Endothelial cell (in vitro differentiated cells): Measurements from ENCODE around the gene ADARB2. TPM values are rescaled to one million over a fixed set of nuclear protein-coding genes. Genes with fewer than 3 reads are reported as not detected.

Experiments
- DNase-seq: peaks from one replicate; pipeline ENCODE4 v3.0.0; 2021; ENCODE audit warnings: low spot score
- H3K27ac Mint-ChIP-seq: one replicate; pipeline ENCODE4 v1.8.0; 2021; ENCODE audit warnings: mixed read lengths, inconsistent platforms; ENCODE audit not compliant: unreplicated experiment
- H3K27me3 Mint-ChIP-seq: one replicate; pipeline ENCODE4 v1.8.0; 2021; ENCODE audit warnings: mild to moderate bottlenecking, moderate library complexity, mixed read lengths, inconsistent platforms; ENCODE audit not compliant: unreplicated experiment
- H3K36me3 Mint-ChIP-seq: one replicate; pipeline ENCODE4 v1.8.0; 2021; ENCODE audit warnings: mild to moderate bottlenecking, low read depth, mixed read lengths, inconsistent platforms; ENCODE audit not compliant: unreplicated experiment
- H3K4me1 Mint-ChIP-seq: one replicate; pipeline ENCODE4 v1.8.0; 2021; ENCODE audit warnings: mild to moderate bottlenecking, mixed read lengths, inconsistent platforms; ENCODE audit not compliant: unreplicated experiment
- H3K4me3 Mint-ChIP-seq: one replicate; pipeline ENCODE4 v1.8.0; 2021; ENCODE audit warnings: mild to moderate bottlenecking, mixed read lengths, inconsistent platforms; ENCODE audit not compliant: unreplicated experiment
- H3K9me3 Mint-ChIP-seq: one replicate; pipeline ENCODE4 v1.8.0; 2021; ENCODE audit warnings: mixed read lengths, inconsistent platforms; ENCODE audit not compliant: unreplicated experiment
- CTCF ChIP-seq: fragments of 200-600 bp; sonication (generic); IDR thresholded peaks from one replicate; pipeline ENCODE4 v1.5.0; 2021; ENCODE audit warnings: antibody characterized with exemption; ENCODE audit not compliant: unreplicated experiment
- total RNA-seq: library from RNA; stranded (reverse); fragmentation: NEBNext Ultra II Directional; extraction: Animal tissue kit (Norgen Biotek cat#: 25700); gene quantifications from one replicate; pipeline ENCODE4 v1.2.1, GENCODE V29; 2021; ENCODE audit not compliant: unreplicated experiment

Gene ADARB2
- total RNA-seq, 1 donor from 2014 or later: 54.9 TPM

- Mint-ChIP-seq H3K36me3 (no peaks in the 10 kb centered on the region), H3K27ac (no peak overlapping the region), H3K4me1 (peaks cover 21% of the 10 kb centered on the region), H3K4me3 (no peak overlapping the region), H3K27me3 (no peaks in the 10 kb centered on the region), H3K9me3 (no peaks in the 10 kb centered on the region)
- TF ChIP-seq CTCF: no peak
- no peak for DNase-seq
Observed at GRCh38 chr10:1520909-1521565, 216.3 kb downstream of the ADARB2 start.

- Mint-ChIP-seq H3K36me3 (no peaks in the 10 kb centered on the region), H3K27me3 (no peaks in the 10 kb centered on the region), H3K27ac (no peak overlapping the region), H3K9me3 (no peaks in the 10 kb centered on the region), H3K4me1 (peaks cover 14% of the 10 kb centered on the region), H3K4me3 (no peak overlapping the region)
- TF ChIP-seq CTCF: no peak
- no peak for DNase-seq
Observed at GRCh38 chr10:1519391-1519790, 217.9 kb downstream of the ADARB2 start.

GRCh38 chr10:1517684-1518083 is 219.6 kb downstream of the ADARB2 start:
- Mint-ChIP-seq H3K27me3 (no peaks in the 10 kb centered on the region), H3K9me3 (no peaks in the 10 kb centered on the region), H3K27ac (no peak overlapping the region), H3K4me3 (no peak overlapping the region), H3K36me3 (no peaks in the 10 kb centered on the region), H3K4me1 (peaks cover 12% of the 10 kb centered on the region)
- DNase-seq: no peak
- no peak for TF ChIP-seq CTCF

GRCh38 chr10:1516492-1517165 is 220.7 kb downstream of the ADARB2 start:
- no peaks in the 10 kb centered on the region for H3K9me3 Mint-ChIP-seq
- TF ChIP-seq CTCF: no peak
- H3K27me3 Mint-ChIP-seq: no peaks in the 10 kb centered on the region
- H3K4me1 Mint-ChIP-seq: peaks cover 9% of the 10 kb centered on the region
- H3K36me3 Mint-ChIP-seq: no peaks in the 10 kb centered on the region
- no peak overlapping the region for H3K4me3 Mint-ChIP-seq
- no peak for DNase-seq
- H3K27ac Mint-ChIP-seq: no peak overlapping the region

- no peak overlapping the region for H3K4me3 Mint-ChIP-seq
- H3K27ac Mint-ChIP-seq: no peak overlapping the region
- no peaks in the 10 kb centered on the region for H3K36me3 Mint-ChIP-seq
- H3K4me1 Mint-ChIP-seq: peaks cover 6% of the 10 kb centered on the region
- no peaks in the 10 kb centered on the region for H3K27me3 Mint-ChIP-seq
- DNase-seq: no peak
- no peaks in the 10 kb centered on the region for H3K9me3 Mint-ChIP-seq
- no peak for TF ChIP-seq CTCF
Observed at GRCh38 chr10:1515780-1516491, 221.4 kb downstream of the ADARB2 start.
